SU-DHL-6 (cell line): ENCODE measurements around the gene B4GALT5.

Source experiments
- CTCF ChIP-seq: fragments of 200-600 bp; sonication (generic); IDR thresholded peaks from one replicate; pipeline ENCODE4 v1.5.1; 2017; ENCODE audit warnings: antibody characterized with exemption, mild to moderate bottlenecking, low read length, moderate library complexity; ENCODE audit not compliant: insufficient read depth, poor library complexity, severe bottlenecking
- EZH2phosphoT487 ChIP-seq: fragments of 200-600 bp; sonication (generic), shearing (Covaris generic); conservative IDR thresholded peaks from 2 replicates; pipeline ENCODE4 v1.6.1; 2018; ENCODE audit warnings: mild to moderate bottlenecking, antibody characterized with exemption, low read length, moderate library complexity, mixed read lengths

- no peak for TF ChIP-seq CTCF
- TF ChIP-seq EZH2phosphoT487 = no peak
Observed at GRCh38 chr20:49687595-49688567, 25.8 kb downstream of the B4GALT5 start.
